ENCODE data around the gene NDUFAF7.

NDUFAF7 gene

GRCh38 chr2:37211939-37212338 lies 19.5 kb upstream of the NDUFAF7 start:
- H3K79me2 ChIP-seq (ENCODE audit: insufficient read depth, low read length): peaks cover 26% of the 10 kb centered on the region
- H3K4me2 ChIP-seq (ENCODE audit: low read depth, low read length, poor library complexity, severe bottlenecking): no peak overlapping the region
- H2AFZ ChIP-seq (ENCODE audit: low read length): no peak overlapping the region
- H3F3A ChIP-seq (ENCODE audit: low read depth): no peaks in the 10 kb centered on the region; the same call in 1 of the 2 replicates
- H3K27me3 ChIP-seq (ENCODE audit: insufficient read depth, low read length, poor library complexity, severe bottlenecking): no peaks in the 10 kb centered on the region
- peaks cover 7% of the 10 kb centered on the region; the same call in 1 of the 2 replicates for H3K9me3 ChIP-seq (ENCODE audit: insufficient read depth, low read depth, low read length)
- H3K4me1 ChIP-seq (ENCODE audit: insufficient read depth, low read length, poor library complexity, severe bottlenecking): no peaks in the 10 kb centered on the region
- no peak overlapping the region for H3K4me3 ChIP-seq (ENCODE audit: low read length, poor library complexity, severe bottlenecking)
- TF ChIP-seq, protein P1, sequence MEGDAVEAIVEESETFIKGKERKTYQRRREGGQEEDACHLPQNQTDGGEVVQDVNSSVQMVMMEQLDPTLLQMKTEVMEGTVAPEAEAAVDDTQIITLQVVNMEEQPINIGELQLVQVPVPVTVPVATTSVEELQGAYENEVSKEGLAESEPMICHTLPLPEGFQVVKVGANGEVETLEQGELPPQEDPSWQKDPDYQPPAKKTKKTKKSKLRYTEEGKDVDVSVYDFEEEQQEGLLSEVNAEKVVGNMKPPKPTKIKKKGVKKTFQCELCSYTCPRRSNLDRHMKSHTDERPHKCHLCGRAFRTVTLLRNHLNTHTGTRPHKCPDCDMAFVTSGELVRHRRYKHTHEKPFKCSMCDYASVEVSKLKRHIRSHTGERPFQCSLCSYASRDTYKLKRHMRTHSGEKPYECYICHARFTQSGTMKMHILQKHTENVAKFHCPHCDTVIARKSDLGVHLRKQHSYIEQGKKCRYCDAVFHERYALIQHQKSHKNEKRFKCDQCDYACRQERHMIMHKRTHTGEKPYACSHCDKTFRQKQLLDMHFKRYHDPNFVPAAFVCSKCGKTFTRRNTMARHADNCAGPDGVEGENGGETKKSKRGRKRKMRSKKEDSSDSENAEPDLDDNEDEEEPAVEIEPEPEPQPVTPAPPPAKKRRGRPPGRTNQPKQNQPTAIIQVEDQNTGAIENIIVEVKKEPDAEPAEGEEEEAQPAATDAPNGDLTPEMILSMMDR (conservative IDR thresholded peaks at IDR 0.05; ENCODE audit: low read length): no peak
- TF ChIP-seq EZH2phosphoT487 (IDR thresholded peaks at IDR 0.05; ENCODE audit: borderline replicate concordance): no peak
- no peaks in the 10 kb centered on the region for H3K9me2 ChIP-seq (replicated peaks; ENCODE audit: low read depth, low read length)
- peaks cover 86% of the 10 kb centered on the region for H3K36me3 ChIP-seq (ENCODE audit: insufficient read depth, low read length)
- H4K20me1 ChIP-seq (ENCODE audit: insufficient read depth, low read length, poor library complexity, severe bottlenecking): no peaks in the 10 kb centered on the region
- no peak overlapping the region for H3K9ac ChIP-seq (ENCODE audit: low read depth, low read length, poor library complexity, severe bottlenecking)

GRCh38 chr2:37215250-37215649 lies 16.2 kb upstream of the NDUFAF7 start:
- no peaks in the 10 kb centered on the region for H3K9me3 ChIP-seq (ENCODE audit: insufficient read depth, low read depth, low read length)
- no peak for TF ChIP-seq EZH2phosphoT487 (IDR thresholded peaks at IDR 0.05; ENCODE audit: borderline replicate concordance)
- TF ChIP-seq, protein P1 (conservative IDR thresholded peaks at IDR 0.05; ENCODE audit: low read length): no peak
- no peaks in the 10 kb centered on the region for H3K27me3 ChIP-seq (ENCODE audit: insufficient read depth, low read length, poor library complexity, severe bottlenecking)
- H3F3A ChIP-seq (ENCODE audit: low read depth): no peaks in the 10 kb centered on the region; the same call in 1 of the 2 replicates
- H3K9ac ChIP-seq (ENCODE audit: low read depth, low read length, poor library complexity, severe bottlenecking): no peak overlapping the region
- no peaks in the 10 kb centered on the region for H3K4me1 ChIP-seq (ENCODE audit: insufficient read depth, low read length, poor library complexity, severe bottlenecking)
- H3K79me2 ChIP-seq (ENCODE audit: insufficient read depth, low read length): no peaks in the 10 kb centered on the region; the same call in 1 of the 2 replicates
- no peaks in the 10 kb centered on the region for H3K9me2 ChIP-seq (replicated peaks; ENCODE audit: low read depth, low read length)
- no peaks in the 10 kb centered on the region for H4K20me1 ChIP-seq (ENCODE audit: insufficient read depth, low read length, poor library complexity, severe bottlenecking)
- peaks cover 69% of the 10 kb centered on the region for H3K36me3 ChIP-seq (ENCODE audit: insufficient read depth, low read length)
- no peak overlapping the region for H3K4me2 ChIP-seq (ENCODE audit: low read depth, low read length, poor library complexity, severe bottlenecking)
- no peak overlapping the region for H3K4me3 ChIP-seq (ENCODE audit: low read length, poor library complexity, severe bottlenecking)
- H2AFZ ChIP-seq (ENCODE audit: low read length): no peak overlapping the region

GRCh38 chr2:37219046-37219445 lies 12.4 kb upstream of the NDUFAF7 start:
- Histone ChIP-seq H3F3A (ENCODE audit: low read depth) (no peaks in the 10 kb centered on the region; the same call in 1 of the 2 replicates), H3K9me2 (replicated peaks; ENCODE audit: low read depth, low read length) (no peaks in the 10 kb centered on the region), H2AFZ (ENCODE audit: low read length) (no peak overlapping the region), H3K4me2 (ENCODE audit: low read depth, low read length, poor library complexity, severe bottlenecking) (no peak overlapping the region), H3K9me3 (ENCODE audit: insufficient read depth, low read depth, low read length) (no peaks in the 10 kb centered on the region), H3K79me2 (ENCODE audit: insufficient read depth, low read length) (peaks cover 13% of the 10 kb centered on the region; the same call in 1 of the 2 replicates), H3K27me3 (ENCODE audit: insufficient read depth, low read length, poor library complexity, severe bottlenecking) (no peaks in the 10 kb centered on the region), H3K4me1 (ENCODE audit: insufficient read depth, low read length, poor library complexity, severe bottlenecking) (peaks cover 7% of the 10 kb centered on the region), H3K9ac (ENCODE audit: low read depth, low read length, poor library complexity, severe bottlenecking) (no peak overlapping the region), H3K36me3 (ENCODE audit: insufficient read depth, low read length) (peaks cover 69% of the 10 kb centered on the region), H3K4me3 (ENCODE audit: low read length, poor library complexity, severe bottlenecking) (no peak overlapping the region), H4K20me1 (ENCODE audit: insufficient read depth, low read length, poor library complexity, severe bottlenecking) (peaks cover 18% of the 10 kb centered on the region)
- no peak for TF ChIP-seq EZH2phosphoT487 (IDR thresholded peaks at IDR 0.05; ENCODE audit: borderline replicate concordance)
- TF ChIP-seq, protein P1 (conservative IDR thresholded peaks at IDR 0.05; ENCODE audit: low read length): no peak
